HG03457 (cell line): ENCODE results near the gene GADD45GIP1.

ENCODE experiments used
- ATAC-seq: cut with Tn5 transposase; IDR thresholded peaks from one replicate; pipeline ENCODE4 v1.9.1; 2021; ENCODE audit warnings: moderate number of reproducible peaks; ENCODE audit not compliant: unreplicated experiment

Gene GADD45GIP1

GRCh38 chr19:12956446-12957388 lies at the start of gene GADD45GIP1:
TSS of gene GADD45GIP1 (minus strand) at chr19:12957223. CDS start at chr19:12957212, 11 bp downstream.
- no peak for ATAC-seq

- ATAC-seq, result no peak
Observed at GRCh38 chr19:13005861-13006370, 48.9 kb upstream of the GADD45GIP1 start.

GRCh38 chr19:13005253-13005652 lies 48.2 kb upstream of the GADD45GIP1 start:
- no peak for ATAC-seq

GRCh38 chr19:13004273-13004672 lies 47.2 kb upstream of the GADD45GIP1 start:
- no peak for ATAC-seq

GRCh38 chr19:13003081-13003480 lies 46.1 kb upstream of the GADD45GIP1 start:
- ATAC-seq, result no peak

GRCh38 chr19:13002166-13002898 lies 45.3 kb upstream of the GADD45GIP1 start:
- ATAC-seq, result no peak

GRCh38 chr19:13001502-13002165 lies 44.6 kb upstream of the GADD45GIP1 start:
- ATAC-seq, result no peak

GRCh38 chr19:13001166-13001501 lies 44.1 kb upstream of the GADD45GIP1 start:
- no peak for ATAC-seq

GRCh38 chr19:12997967-12998940 lies 41.2 kb upstream of the GADD45GIP1 start:
- no peak for ATAC-seq

GRCh38 chr19:12997179-12997966 lies 40.4 kb upstream of the GADD45GIP1 start:
- ATAC-seq, result no peak

- no peak for ATAC-seq
Observed at GRCh38 chr19:12996406-12997094, 39.5 kb upstream of the GADD45GIP1 start.

- no peak for ATAC-seq
Observed at GRCh38 chr19:12995596-12996405, 38.8 kb upstream of the GADD45GIP1 start.

GRCh38 chr19:12994701-12995595 lies 37.9 kb upstream of the GADD45GIP1 start, which contains the start of gene NFIX:
TSS of gene NFIX (plus strand) at chr19:12995475. CDS start at chr19:12995838, 363 bp downstream.
- no peak for ATAC-seq

GRCh38 chr19:12993562-12993961 lies 36.5 kb upstream of the GADD45GIP1 start:
- ATAC-seq, result no peak

- no peak for ATAC-seq
Observed at GRCh38 chr19:12992729-12993128, 35.7 kb upstream of the GADD45GIP1 start.

GRCh38 chr19:12991296-12991695 lies 34.3 kb upstream of the GADD45GIP1 start:
- no peak for ATAC-seq

- no peak for ATAC-seq
Observed at GRCh38 chr19:12990853-12991252, 33.8 kb upstream of the GADD45GIP1 start.
